ENCODE data around the gene RNASE11. TPM values are rescaled to one million over a fixed set of nuclear protein-coding genes. Genes with fewer than 3 reads are reported as not detected.
"Not testable (repeated sequence)": the region's sequence is repeated elsewhere in the genome, so short reads cannot be mapped to it uniquely, and the experiment has no call there.

RNASE11 gene
- total RNA-seq, 1 donor from 2014 or later: not detected

- Histone ChIP-seq H3K9me3 (ENCODE audit: low read depth) (no peaks in the 10 kb centered on the region), H3K4me1 (peaks cover 9% of the 10 kb centered on the region), H3K27me3 (peaks cover 55% of the 10 kb centered on the region), H3K4me2 (no peak overlapping the region), H3F3A (ENCODE audit: low read depth) (peaks cover 33% of the 10 kb centered on the region), H3K9ac (no peak overlapping the region), H2AFZ (replicated peaks) (no peak overlapping the region), H3K79me2 (ENCODE audit: low read depth) (no peaks in the 10 kb centered on the region), H3K27ac (no peak overlapping the region), H3K36me3 (no peaks in the 10 kb centered on the region), H4K20me1 (ENCODE audit: low read depth) (peaks cover 13% of the 10 kb centered on the region), H3K4me3 (no peak overlapping the region)
- no peak for TF ChIP-seq EZH2 (IDR thresholded peaks at IDR 0.05)
- no peak for TF ChIP-seq CTCF (IDR thresholded peaks at IDR 0.05)
- no peak for TF ChIP-seq EZH2phosphoT487 (IDR thresholded peaks at IDR 0.05)
- H3K9me3 Mint-ChIP-seq: peaks cover 9% of the 10 kb centered on the region
- DNase-seq (ENCODE audit: low spot score): no peak
- H3K4me1 Mint-ChIP-seq: peaks cover 22% of the 10 kb centered on the region
- no peak overlapping the region for H3K27ac Mint-ChIP-seq
- no peak overlapping the region for H3K4me3 Mint-ChIP-seq
- peaks cover 6% of the 10 kb centered on the region for H3K36me3 Mint-ChIP-seq
- H3K27me3 Mint-ChIP-seq (ENCODE audit: insufficient read depth, low read depth): peaks cover 25% of the 10 kb centered on the region
Measured at GRCh38 chr14:20620798-20621478, 33.1 kb upstream of the RNASE11 start.

- H3K4me1 Mint-ChIP-seq: peaks cover 17% of the 10 kb centered on the region
- H3K9me3 Mint-ChIP-seq; H2AFZ ChIP-seq (replicated peaks); H3K27ac ChIP-seq; H3K9ac ChIP-seq; H3K4me3 ChIP-seq; H3K9me3 ChIP-seq (ENCODE audit: low read depth); H4K20me1 ChIP-seq (ENCODE audit: low read depth); DNase-seq (ENCODE audit: low spot score); H3K36me3 Mint-ChIP-seq; H3K4me1 ChIP-seq; H3K79me2 ChIP-seq (ENCODE audit: low read depth); H3K36me3 ChIP-seq; H3K27ac Mint-ChIP-seq; H3K4me2 ChIP-seq; H3K4me3 Mint-ChIP-seq: not testable (repeated sequence)
- Histone ChIP-seq H3K27me3 (peaks cover 42% of the 10 kb centered on the region), H3F3A (ENCODE audit: low read depth) (peaks cover 22% of the 10 kb centered on the region)
- peaks cover 13% of the 10 kb centered on the region for H3K27me3 Mint-ChIP-seq (ENCODE audit: insufficient read depth, low read depth)
Measured at GRCh38 chr14:20619688-20620087, 31.9 kb upstream of the RNASE11 start.

- Mint-ChIP-seq H3K9me3 (peaks cover 2% of the 10 kb centered on the region), H3K27me3 (ENCODE audit: insufficient read depth, low read depth) (peaks cover 2% of the 10 kb centered on the region), H3K4me1 (peaks cover 13% of the 10 kb centered on the region), H3K36me3 (peaks cover 2% of the 10 kb centered on the region), H3K27ac (no peak overlapping the region), H3K4me3 (no peak overlapping the region)
- Histone ChIP-seq H3K4me1 (no peaks in the 10 kb centered on the region), H2AFZ (replicated peaks) (no peak overlapping the region), H3K36me3 (no peaks in the 10 kb centered on the region), H3K9me3 (ENCODE audit: low read depth) (no peaks in the 10 kb centered on the region), H3K27ac (no peak overlapping the region), H3K4me2 (no peak overlapping the region), H4K20me1 (ENCODE audit: low read depth) (peaks cover 3% of the 10 kb centered on the region), H3K79me2 (ENCODE audit: low read depth) (no peaks in the 10 kb centered on the region), H3F3A (ENCODE audit: low read depth) (peaks cover 19% of the 10 kb centered on the region), H3K9ac (no peak overlapping the region), H3K27me3 (peaks cover 28% of the 10 kb centered on the region), H3K4me3 (no peak overlapping the region)
- TF ChIP-seq EZH2 (IDR thresholded peaks at IDR 0.05) (no peak), CTCF (IDR thresholded peaks at IDR 0.05) (no peak), EZH2phosphoT487 (IDR thresholded peaks at IDR 0.05) (no peak)
- no peak for DNase-seq (ENCODE audit: low spot score)
Measured at GRCh38 chr14:20618271-20618749, 30.5 kb upstream of the RNASE11 start.

Data from neural progenitor cell (in vitro differentiated cells).